Diencephalon (tissue), 1 donor: Measurements from ENCODE around the gene ZNF106. TPM values are rescaled to one million over a fixed set of nuclear protein-coding genes. Genes with fewer than 3 reads are reported as not detected.

Experiments used
- small RNA-seq: library from RNA; depleted of rRNA; stranded (forward); fragments of <200 nt; gene quantifications from one replicate; pipeline ENCODE3, GENCODE V24; 2014
- total RNA-seq: library from RNA; depleted of rRNA; stranded (reverse); fragments of >200 nt; gene quantifications from one replicate; pipeline ENCODE4 v1.2.3, GENCODE V29; 2014

Gene ZNF106
- 63.9 TPM for total RNA-seq

GRCh38 chr15:42490671-42491538 lies at the start of gene ZNF106:
Gene ZNF106 (minus strand): TSS chr15:42491141. CDS start chr15:42472289, 18,852 bp downstream.

GRCh38 chr15:42495361-42496212 lies 4.6 kb upstream of the ZNF106 start, which contains the start of gene SNAP23:
Gene SNAP23 (plus strand): TSS chr15:42495634. CDS start chr15:42511847, 16,213 bp downstream.

Small RNA genes within 50 kb of the gene (small RNA-seq; reads per million reads assigned to genes)
- not detected for gene RNU6-188P

Other genes starting within 250 kb of the ZNF106 start
- gene GANC, start 217.9 kb downstream of the ZNF106 start, total RNA-seq = 12.9 TPM
- gene TMEM87A, start 217.7 kb downstream of the ZNF106 start, total RNA-seq = 75.4 TPM
- gene CAPN3, start 131.6 kb downstream of the ZNF106 start, total RNA-seq = 2.5 TPM
- gene SNAP23, start 4.5 kb upstream of the ZNF106 start, total RNA-seq = 30.2 TPM
- gene LRRC57, start 57.7 kb upstream of the ZNF106 start, total RNA-seq = 17.1 TPM
- gene HAUS2, start 57.7 kb upstream of the ZNF106 start, total RNA-seq = 47.1 TPM
- gene STARD9, start 84.5 kb upstream of the ZNF106 start, total RNA-seq = 7.2 TPM
- 6.7 TPM for gene CDAN1, start 246.0 kb upstream of the ZNF106 start, total RNA-seq